PC-9 (cell line): ENCODE results near the gene APCDD1L.

Experiments
- CTCF ChIP-seq: fragments of 200-600 bp; sonication (generic); conservative IDR thresholded peaks from 2 replicates; pipeline ENCODE4 v1.6.1; 2017; ENCODE audit warnings: mixed run types, antibody characterized with exemption, mild to moderate bottlenecking, moderate library complexity
- EZH2 ChIP-seq: fragments of 200-600 bp; sonication (generic); IDR thresholded peaks from 2 replicates; pipeline ENCODE4 v1.8.0; 2017; ENCODE audit warnings: antibody characterized with exemption, low read depth

- TF ChIP-seq CTCF (no peak), EZH2 (no peak)
Observed at GRCh38 chr20:58546756-58547622, 31.8 kb upstream of the APCDD1L start.
